Muscle layer of duodenum (tissue), 2 donors: ENCODE measurements around the gene ABHD17A.

Experiments used
- H3K27ac ChIP-seq: one replicate; pipeline ENCODE4 v1.7.0; 2013; ENCODE audit warnings: mild to moderate bottlenecking, low read length
- H3K27me3 ChIP-seq: one replicate; pipeline ENCODE4 v1.7.0; 2013; ENCODE audit warnings: low read depth, mild to moderate bottlenecking, control low read depth, low read length
- H3K36me3 ChIP-seq, 2 donors: one replicate each; pipeline ENCODE4 v1.7.0; 2013; ENCODE audit warnings: low read length in 2 of 2, control low read depth in 1 of 2, mild to moderate bottlenecking in 1 of 2; ENCODE audit not compliant: insufficient read depth in 2 of 2, control insufficient read depth in 1 of 2
- H3K4me1 ChIP-seq, 2 donors: one replicate each; pipeline ENCODE4 v1.7.0; 2013; ENCODE audit warnings: low read length in 2 of 2, mild to moderate bottlenecking in 2 of 2, control low read depth in 1 of 2, moderate library complexity in 1 of 2; ENCODE audit not compliant: insufficient read depth in 2 of 2, control insufficient read depth in 1 of 2
- H3K4me3 ChIP-seq, 2 donors: one replicate each; pipeline ENCODE4 v1.7.0; 2013; ENCODE audit warnings: low read length in 2 of 2, low read depth in 1 of 2, mild to moderate bottlenecking in 1 of 2
- H3K9me3 ChIP-seq, 2 donors: one replicate each; pipeline ENCODE4 v1.7.0; 2013; ENCODE audit warnings: low read length in 2 of 2, control low read depth in 1 of 2, mild to moderate bottlenecking in 1 of 2; ENCODE audit not compliant: control insufficient read depth in 1 of 2
- donor health status: healthy.

ABHD17A gene

GRCh38 chr19:1848399-1849131 is 36.7 kb downstream of the ABHD17A start, which contains the start of gene REXO1:
TSS of gene REXO1 (minus strand) at chr19:1848483. CDS start at chr19:1848358, 125 bp downstream.
- H3K27ac ChIP-seq = peak within 1 kb of the TSS; percentile 72
- H3K36me3 ChIP-seq = peaks cover 3 to 14% of the 10 kb centered on the region in 2 donors
- H3K4me1 ChIP-seq = peaks cover 16 to 65% of the 10 kb centered on the region in 2 donors
- peak within 1 kb of the TSS; percentile 91 to 100 for H3K4me3 ChIP-seq
- no peaks in the 10 kb centered on the region for H3K27me3 ChIP-seq
- H3K9me3 ChIP-seq = no peaks in the 10 kb centered on the region

GRCh38 chr19:1847684-1848398 is 37.5 kb downstream of the ABHD17A start:
- peak overlapping the region; percentile 58 for H3K27ac ChIP-seq
- H3K27me3 ChIP-seq = no peaks in the 10 kb centered on the region
- peaks cover 3 to 14% of the 10 kb centered on the region in 2 donors for H3K36me3 ChIP-seq
- peaks cover 16 to 66% of the 10 kb centered on the region in 2 donors for H3K4me1 ChIP-seq
- no peaks in the 10 kb centered on the region for H3K9me3 ChIP-seq
- peak overlapping the region; percentile 91 to 100 for H3K4me3 ChIP-seq

GRCh38 chr19:1847348-1847683 is 38.0 kb downstream of the ABHD17A start:
- Histone ChIP-seq H3K27me3 (no peaks in the 10 kb centered on the region), H3K36me3 (peaks cover 3 to 14% of the 10 kb centered on the region in 2 donors), H3K27ac (peak overlapping the region; percentile 58), H3K9me3 (no peaks in the 10 kb centered on the region), H3K4me3 (peak overlapping the region; percentile 91 to 100), H3K4me1 (peaks cover 16 to 63% of the 10 kb centered on the region in 2 donors)

DNA sequence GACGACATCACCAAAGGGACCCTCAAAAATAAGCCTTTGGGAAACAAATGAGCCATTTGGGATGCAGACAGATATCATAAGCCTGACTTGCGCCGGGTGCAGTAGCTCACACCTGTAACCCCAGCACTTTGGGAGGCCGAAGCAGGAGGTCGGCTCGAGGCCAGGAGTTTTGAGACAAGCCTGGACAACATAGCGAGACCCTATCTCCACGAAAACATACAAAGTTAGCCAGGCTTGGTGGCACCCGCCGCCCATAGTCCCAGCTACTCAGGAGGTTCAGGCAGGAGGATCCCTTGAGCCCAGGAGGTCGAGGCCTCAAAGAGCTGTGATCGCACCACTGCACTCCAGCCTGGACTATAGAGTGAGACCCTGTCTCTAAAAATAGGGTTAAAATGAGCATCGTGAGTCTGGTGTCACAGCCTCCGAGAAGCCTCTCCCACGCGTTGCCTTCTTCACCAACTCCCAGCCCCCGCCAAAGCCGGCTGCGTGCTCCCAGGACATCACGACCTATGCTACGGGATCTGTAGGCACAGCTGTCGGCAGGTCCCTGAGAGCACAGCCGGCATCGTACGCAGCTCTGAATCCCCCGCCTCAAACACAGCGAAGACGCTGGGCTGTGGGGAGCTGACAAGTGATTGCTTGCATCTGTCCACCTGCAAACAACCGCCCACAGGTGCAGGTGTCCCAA is 38.6 kb downstream of the ABHD17A start:
- H3K27ac ChIP-seq = peak overlapping the region; percentile 58
- H3K4me1 ChIP-seq = peaks cover 16 to 56% of the 10 kb centered on the region in 2 donors
- peak overlapping the region; percentile 91 to 100 for H3K4me3 ChIP-seq

GRCh38 chr19:1845642-1846041 is 39.7 kb downstream of the ABHD17A start:
- Histone ChIP-seq H3K4me1 (peaks cover 16 to 62% of the 10 kb centered on the region in 2 donors), H3K27ac (no peak overlapping the region), H3K27me3 (no peaks in the 10 kb centered on the region), H3K36me3 (peaks cover 3 to 14% of the 10 kb centered on the region in 2 donors), H3K4me3 (no peak overlapping the region), H3K9me3 (no peaks in the 10 kb centered on the region)

More for the DNA sequence above, 38.6 kb downstream of the ABHD17A start:
- Histone ChIP-seq H3K36me3 (peaks cover 3 to 14% of the 10 kb centered on the region in 2 donors), H3K27me3 (no peaks in the 10 kb centered on the region), H3K9me3 (no peaks in the 10 kb centered on the region)

GRCh38 chr19:1845125-1845515 is 40.2 kb downstream of the ABHD17A start:
- peaks cover 3 to 14% of the 10 kb centered on the region in 2 donors for H3K36me3 ChIP-seq
- H3K27ac ChIP-seq = no peak overlapping the region
- H3K9me3 ChIP-seq = no peaks in the 10 kb centered on the region
- no peak overlapping the region for H3K4me3 ChIP-seq
- H3K4me1 ChIP-seq = peaks cover 16 to 67% of the 10 kb centered on the region in 2 donors
- no peaks in the 10 kb centered on the region for H3K27me3 ChIP-seq

GRCh38 chr19:1844513-1845124 is 40.7 kb downstream of the ABHD17A start:
- no peak overlapping the region for H3K4me3 ChIP-seq
- H3K27ac ChIP-seq = no peak overlapping the region
- no peaks in the 10 kb centered on the region for H3K9me3 ChIP-seq
- H3K27me3 ChIP-seq = no peaks in the 10 kb centered on the region
- H3K36me3 ChIP-seq = peaks cover 3 to 14% of the 10 kb centered on the region in 2 donors
- H3K4me1 ChIP-seq = peaks cover 16 to 72% of the 10 kb centered on the region in 2 donors

DNA sequence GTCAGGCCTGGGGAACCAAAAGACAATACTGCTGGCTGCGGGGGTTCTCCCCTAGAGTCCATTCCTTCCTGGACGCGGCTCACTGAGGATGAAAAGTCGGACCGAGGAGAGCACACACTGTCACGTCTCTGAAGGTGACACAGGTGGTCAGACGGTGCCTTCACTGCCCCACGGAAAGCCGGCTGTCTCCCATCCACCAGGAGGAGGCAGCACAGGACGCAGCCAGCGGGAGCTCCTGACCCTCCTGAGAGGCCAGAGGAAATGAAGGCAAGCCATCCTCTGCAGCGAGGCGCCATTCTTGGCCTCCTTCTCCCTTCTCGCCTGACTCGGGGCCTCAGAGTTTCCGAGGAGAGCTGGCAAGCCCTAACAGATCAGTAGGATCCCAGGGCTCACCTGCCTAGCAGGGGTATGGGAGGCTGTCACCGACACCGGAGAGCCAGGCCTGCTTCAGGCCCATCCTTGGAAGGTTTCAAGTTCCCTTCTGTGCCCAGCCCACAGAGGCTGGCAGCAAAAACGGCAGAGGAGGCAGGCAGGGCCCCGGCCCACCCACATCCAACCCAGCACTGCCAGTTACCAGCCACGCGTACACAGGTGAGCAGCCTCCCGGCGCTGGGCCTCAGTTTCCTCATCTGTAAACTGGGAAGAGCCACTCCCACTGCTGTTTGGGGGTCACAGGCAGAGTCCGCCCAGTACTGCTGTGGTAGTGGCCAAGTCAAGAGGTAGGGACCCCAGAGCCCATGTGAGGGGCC is 41.5 kb downstream of the ABHD17A start:
- Histone ChIP-seq H3K4me3 (no peak overlapping the region), H3K36me3 (peaks cover 3 to 14% of the 10 kb centered on the region in 2 donors), H3K9me3 (no peaks in the 10 kb centered on the region), H3K4me1 (peaks cover 16 to 75% of the 10 kb centered on the region in 2 donors), H3K27me3 (no peaks in the 10 kb centered on the region), H3K27ac (no peak overlapping the region)

DNA sequence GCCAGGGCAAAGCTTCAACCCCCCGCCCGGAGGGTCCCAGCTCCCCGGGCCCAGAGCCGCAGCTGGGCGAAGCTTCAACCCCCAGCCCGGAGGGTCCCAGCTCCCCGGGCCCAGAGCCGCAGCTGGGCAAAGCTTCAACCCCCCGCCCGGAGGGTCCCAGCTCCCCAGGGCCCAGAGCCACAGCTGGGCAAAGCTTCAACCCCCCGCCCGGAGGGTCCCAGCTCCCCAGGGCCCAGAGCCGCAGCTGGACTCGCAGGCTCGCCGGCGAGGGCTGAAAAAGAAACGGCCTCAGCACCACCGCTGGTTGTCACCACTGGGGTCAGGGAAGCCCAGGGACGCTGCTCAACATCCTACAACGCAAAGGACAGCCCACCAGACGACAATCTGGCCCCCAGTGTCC is 42.2 kb downstream of the ABHD17A start:
- peaks cover 16 to 75% of the 10 kb centered on the region in 2 donors for H3K4me1 ChIP-seq
- no peaks in the 10 kb centered on the region for H3K9me3 ChIP-seq
- H3K4me3 ChIP-seq = no peak overlapping the region
- peaks cover 3 to 11% of the 10 kb centered on the region in 2 donors for H3K36me3 ChIP-seq
- H3K27me3 ChIP-seq = no peaks in the 10 kb centered on the region
- H3K27ac ChIP-seq = no peak overlapping the region

- no peak overlapping the region for H3K27ac ChIP-seq
- H3K27me3 ChIP-seq = no peaks in the 10 kb centered on the region
- H3K4me3 ChIP-seq = no peak overlapping the region
- H3K9me3 ChIP-seq = no peaks in the 10 kb centered on the region
- peaks cover 4 to 73% of the 10 kb centered on the region in 2 donors for H3K4me1 ChIP-seq
- H3K36me3 ChIP-seq = peaks cover 3 to 7% of the 10 kb centered on the region in 2 donors
These were observed 43.9 kb downstream of the ABHD17A start for GRCh38 chr19:1841209-1841924.
